Testis (tissue), 2 donors: Measurements from ENCODE around the gene COX19.

Source experiments
- CTCF ChIP-seq, 3 experiments: fragments of 450-650 bp in 2 of 3; fragments of 200-600 bp in 1 of 3; sonication (generic) in 1 of 3; IDR thresholded peaks; one replicate each; pipeline ENCODE4 v1.5.1; 2016 to 2019; ENCODE audit warnings: antibody characterized with exemption in 3 of 3, mild to moderate bottlenecking in 2 of 3, moderate library complexity in 1 of 3
- POLR2A ChIP-seq: fragments of 450-650 bp; IDR thresholded peaks from one replicate; pipeline ENCODE4 v1.6.1; 2017; ENCODE audit warnings: antibody characterized with exemption, mild to moderate bottlenecking, moderate library complexity

- TF ChIP-seq CTCF (IDR thresholded peaks at IDR 0.05) (no peak), POLR2A (no peak)
These were observed 19.4 kb upstream of the COX19 start for GRCh38 chr7:994592-995308.
